Measurements from ENCODE around the gene EIF2B2.

Gene EIF2B2

DNA sequence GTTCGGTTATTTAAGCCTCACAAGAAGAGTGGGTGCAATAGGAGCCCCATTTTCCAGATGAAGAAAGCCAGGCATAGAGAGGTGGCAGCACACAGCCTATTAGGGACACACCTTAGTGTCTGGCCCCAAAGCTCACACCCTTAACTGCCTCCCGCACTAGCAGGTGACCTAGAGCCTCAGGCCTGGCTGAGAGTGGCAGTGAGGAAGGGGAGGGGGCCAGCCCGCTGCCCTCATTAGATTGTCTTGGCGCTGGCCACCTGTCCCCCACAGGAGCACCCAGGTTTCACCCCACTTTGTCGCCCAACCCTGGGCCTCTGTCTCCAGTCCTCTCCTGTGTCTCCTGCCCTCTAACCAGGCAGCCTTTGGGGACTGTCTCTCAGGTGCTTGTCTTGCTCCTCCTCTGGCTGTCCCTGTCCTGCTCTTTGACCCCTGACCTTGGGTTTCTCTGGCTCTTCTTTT lies 28.8 kb upstream of the EIF2B2 start:
- TF ChIP-seq, protein P1, sequence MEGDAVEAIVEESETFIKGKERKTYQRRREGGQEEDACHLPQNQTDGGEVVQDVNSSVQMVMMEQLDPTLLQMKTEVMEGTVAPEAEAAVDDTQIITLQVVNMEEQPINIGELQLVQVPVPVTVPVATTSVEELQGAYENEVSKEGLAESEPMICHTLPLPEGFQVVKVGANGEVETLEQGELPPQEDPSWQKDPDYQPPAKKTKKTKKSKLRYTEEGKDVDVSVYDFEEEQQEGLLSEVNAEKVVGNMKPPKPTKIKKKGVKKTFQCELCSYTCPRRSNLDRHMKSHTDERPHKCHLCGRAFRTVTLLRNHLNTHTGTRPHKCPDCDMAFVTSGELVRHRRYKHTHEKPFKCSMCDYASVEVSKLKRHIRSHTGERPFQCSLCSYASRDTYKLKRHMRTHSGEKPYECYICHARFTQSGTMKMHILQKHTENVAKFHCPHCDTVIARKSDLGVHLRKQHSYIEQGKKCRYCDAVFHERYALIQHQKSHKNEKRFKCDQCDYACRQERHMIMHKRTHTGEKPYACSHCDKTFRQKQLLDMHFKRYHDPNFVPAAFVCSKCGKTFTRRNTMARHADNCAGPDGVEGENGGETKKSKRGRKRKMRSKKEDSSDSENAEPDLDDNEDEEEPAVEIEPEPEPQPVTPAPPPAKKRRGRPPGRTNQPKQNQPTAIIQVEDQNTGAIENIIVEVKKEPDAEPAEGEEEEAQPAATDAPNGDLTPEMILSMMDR (IDR thresholded peaks at IDR 0.05; ENCODE audit: insufficient read depth, low read depth, low read length, missing control alignments): no peak
- H3K4me3 ChIP-seq (ENCODE audit: low read depth, low read length): no peak overlapping the region
- DNase-seq (ENCODE audit: low read depth): no peak

- TF ChIP-seq, protein P1 (IDR thresholded peaks at IDR 0.05; ENCODE audit: insufficient read depth, low read depth, low read length, missing control alignments): no peak
- DNase-seq (ENCODE audit: low read depth): no peak
- no peak overlapping the region for H3K4me3 ChIP-seq (ENCODE audit: low read depth, low read length)
Observed at GRCh38 chr14:74974364-74975058, 28.2 kb upstream of the EIF2B2 start.

DNA sequence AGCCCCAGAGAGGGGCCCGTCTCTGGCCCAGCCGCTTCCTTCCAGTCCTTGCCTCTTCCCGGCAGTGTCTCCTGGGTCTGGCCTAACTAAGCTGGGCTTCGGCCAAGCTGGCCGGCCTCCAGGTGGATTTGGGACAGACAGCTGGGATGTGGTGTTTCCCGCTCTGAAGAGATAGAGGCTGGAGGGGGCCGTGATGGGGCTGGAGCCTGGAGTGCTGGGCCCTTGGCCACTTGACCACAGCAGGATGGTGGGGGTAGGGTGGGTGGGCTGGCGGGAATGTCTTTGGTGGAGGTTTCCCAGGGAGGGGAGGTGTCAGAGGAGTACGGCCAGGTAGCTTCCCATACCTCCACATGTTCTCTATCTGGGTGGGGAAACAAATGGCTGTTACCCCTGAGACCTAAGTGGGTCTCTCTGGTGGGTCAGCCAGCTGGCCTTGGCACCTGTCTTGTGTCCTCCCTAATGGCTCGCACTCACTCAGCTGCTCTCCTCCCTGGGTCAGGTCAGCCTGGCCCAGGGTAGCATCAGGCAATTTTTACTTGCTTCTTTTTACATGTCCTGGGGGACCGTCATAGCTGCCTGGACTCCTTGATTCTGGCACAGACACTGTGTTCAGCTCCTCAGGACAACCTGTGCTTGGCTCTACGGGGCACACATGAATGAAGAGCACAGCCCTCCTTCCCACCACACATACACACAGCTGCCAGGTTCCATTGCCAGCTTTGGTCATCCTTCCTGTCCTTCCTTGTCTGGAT lies 27.5 kb upstream of the EIF2B2 start:
- DNase-seq (ENCODE audit: low read depth): no peak
- no peak overlapping the region for H3K4me3 ChIP-seq (ENCODE audit: low read depth, low read length)
- TF ChIP-seq, protein P1 (IDR thresholded peaks at IDR 0.05; ENCODE audit: insufficient read depth, low read depth, low read length, missing control alignments): no peak

DNA sequence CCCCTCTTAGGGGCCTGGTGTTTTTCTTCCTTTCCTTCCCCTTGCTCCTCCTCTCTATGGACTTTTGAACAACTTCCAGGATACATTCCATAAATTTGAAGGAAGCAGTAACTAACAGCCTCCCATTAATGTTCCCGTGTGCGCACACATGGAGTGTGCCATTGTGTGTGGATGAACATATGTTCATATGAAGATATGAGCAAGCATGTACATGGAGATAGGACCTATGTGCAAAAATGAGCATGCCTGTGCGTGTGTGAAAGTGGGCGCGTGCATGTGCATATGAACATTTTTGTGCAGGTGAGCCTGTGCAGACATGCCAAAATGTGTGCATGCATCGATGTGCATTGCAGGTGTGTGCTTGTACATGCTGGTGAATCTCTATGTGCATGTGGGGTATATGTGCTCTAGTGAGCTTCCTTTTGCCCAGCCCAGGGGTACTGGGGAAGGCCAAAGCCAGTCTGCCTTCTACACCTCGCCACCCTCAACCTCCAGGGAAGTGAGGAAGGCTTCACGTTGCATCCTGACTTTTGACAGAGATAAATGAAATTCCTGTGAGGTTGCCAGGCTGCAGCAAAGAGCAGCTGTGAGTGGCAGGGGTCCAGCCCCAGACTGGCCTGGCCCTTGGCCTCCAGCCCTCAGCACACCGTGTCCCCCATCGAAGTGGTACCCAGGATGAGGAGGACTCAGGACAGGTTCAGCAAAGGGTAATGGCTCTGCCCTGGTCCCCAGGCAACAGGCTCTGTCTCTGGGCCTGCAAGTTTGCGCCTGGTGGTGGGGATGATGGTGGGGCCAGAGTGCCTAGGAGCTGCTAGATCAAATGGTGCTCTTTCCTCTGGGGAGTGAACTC lies 26.2 kb upstream of the EIF2B2 start:
- TF ChIP-seq, protein P1 (IDR thresholded peaks at IDR 0.05; ENCODE audit: insufficient read depth, low read depth, low read length, missing control alignments): no peak
- no peak for DNase-seq (ENCODE audit: low read depth)

DNA sequence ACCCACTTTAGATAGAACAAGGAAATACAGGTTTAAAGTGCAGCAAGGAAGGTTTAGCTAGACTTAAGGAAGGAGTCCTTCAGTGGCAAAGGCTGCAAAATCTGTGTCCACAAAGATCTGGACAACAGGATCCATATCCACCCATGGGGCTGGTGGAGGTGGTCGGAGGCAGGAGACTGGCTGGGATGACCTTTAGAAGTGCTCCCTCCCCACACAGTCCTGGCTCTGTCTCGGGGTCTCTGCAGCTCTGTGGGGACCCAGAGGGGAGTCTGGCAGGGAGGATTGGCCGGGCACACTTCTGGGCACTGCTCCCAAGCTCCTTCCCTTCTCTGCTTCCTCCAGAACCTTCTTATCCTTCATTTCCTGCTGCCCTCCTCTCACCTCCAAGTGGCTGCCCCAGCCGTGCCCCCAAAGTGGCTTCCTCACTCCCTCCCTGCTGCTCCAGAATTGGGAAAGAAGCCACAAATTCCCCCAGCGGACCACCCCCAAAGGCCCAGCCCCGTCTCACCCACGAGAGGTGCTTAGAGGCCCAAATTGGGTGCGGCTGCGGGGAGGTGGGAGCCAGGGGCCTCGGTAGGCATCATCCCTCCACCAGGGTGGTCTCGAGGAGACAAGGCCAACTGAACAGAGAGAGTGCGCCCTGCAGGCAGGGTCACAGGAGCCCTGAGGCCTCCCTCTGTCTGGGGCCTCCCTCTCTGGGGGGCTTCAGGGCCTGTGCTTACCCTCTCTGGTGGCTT lies 25.4 kb upstream of the EIF2B2 start:
- no peak for DNase-seq (ENCODE audit: low read depth)
- TF ChIP-seq, protein P1 (IDR thresholded peaks at IDR 0.05; ENCODE audit: insufficient read depth, low read depth, low read length, missing control alignments): no peak
- no peak overlapping the region for H3K4me3 ChIP-seq (ENCODE audit: low read depth, low read length)

More for the DNA sequence above, 26.2 kb upstream of the EIF2B2 start:
- H3K4me3 ChIP-seq (ENCODE audit: low read depth, low read length): no peak overlapping the region

- DNase-seq (ENCODE audit: low read depth): no peak
- TF ChIP-seq, protein P1 (IDR thresholded peaks at IDR 0.05; ENCODE audit: insufficient read depth, low read depth, low read length, missing control alignments): no peak
- no peak overlapping the region for H3K4me3 ChIP-seq (ENCODE audit: low read depth, low read length)
Observed at GRCh38 chr14:74977901-74978385, 24.8 kb upstream of the EIF2B2 start.

Measured in GM12865 (cell line).